ENCODE results near the gene NBPF12. TPM values are rescaled to one million over a fixed set of nuclear protein-coding genes. Genes with fewer than 3 reads are reported as not detected.

The NBPF12 gene, protein sequence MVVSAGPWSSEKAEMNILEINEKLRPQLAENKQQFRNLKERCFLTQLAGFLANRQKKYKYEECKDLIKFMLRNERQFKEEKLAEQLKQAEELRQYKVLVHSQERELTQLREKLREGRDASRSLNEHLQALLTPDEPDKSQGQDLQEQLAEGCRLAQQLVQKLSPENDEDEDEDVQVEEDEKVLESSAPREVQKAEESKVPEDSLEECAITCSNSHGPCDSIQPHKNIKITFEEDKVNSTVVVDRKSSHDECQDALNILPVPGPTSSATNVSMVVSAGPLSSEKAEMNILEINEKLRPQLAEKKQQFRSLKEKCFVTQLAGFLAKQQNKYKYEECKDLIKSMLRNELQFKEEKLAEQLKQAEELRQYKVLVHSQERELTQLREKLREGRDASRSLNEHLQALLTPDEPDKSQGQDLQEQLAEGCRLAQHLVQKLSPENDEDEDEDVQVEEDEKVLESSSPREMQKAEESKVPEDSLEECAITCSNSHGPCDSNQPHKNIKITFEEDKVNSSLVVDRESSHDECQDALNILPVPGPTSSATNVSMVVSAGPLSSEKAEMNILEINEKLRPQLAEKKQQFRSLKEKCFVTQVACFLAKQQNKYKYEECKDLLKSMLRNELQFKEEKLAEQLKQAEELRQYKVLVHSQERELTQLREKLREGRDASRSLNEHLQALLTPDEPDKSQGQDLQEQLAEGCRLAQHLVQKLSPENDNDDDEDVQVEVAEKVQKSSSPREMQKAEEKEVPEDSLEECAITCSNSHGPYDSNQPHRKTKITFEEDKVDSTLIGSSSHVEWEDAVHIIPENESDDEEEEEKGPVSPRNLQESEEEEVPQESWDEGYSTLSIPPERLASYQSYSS (N-terminal part only)
- total RNA-seq, result 14.1 TPM

DNA sequence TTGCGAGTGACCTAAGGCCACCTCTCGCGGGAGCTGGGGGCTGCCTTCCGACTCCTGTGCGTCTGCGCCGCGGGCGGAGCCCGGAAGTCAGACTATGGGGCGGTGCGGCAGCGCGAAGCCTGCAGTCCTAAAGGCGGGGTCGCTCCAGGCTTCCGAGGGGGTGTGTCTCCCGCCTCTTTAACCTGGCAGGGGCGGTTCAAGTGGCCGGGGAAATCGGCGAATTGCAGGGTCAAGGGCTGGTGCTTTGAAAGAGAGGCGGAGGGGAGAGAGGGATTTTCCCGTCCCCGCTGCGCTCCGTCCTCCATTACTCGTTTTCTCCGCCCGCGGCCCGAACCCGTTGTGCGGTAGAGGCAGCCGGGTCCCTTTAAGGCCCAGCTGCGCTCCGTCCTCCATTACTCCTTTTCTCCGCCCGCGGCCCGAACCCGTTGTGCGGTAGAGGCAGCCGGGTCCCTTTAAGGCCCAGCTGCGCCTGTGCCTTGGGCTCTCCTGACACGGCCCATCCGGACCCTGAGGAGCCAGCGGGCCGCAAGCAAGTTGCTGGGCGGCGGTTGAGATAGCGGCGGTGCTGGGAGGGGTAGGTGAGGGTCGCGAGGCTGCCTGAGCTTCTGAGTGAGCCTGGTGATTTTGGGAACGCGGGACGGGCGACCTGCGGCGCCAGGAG, at the start of gene NBPF12:
Gene NBPF12 (plus strand): TSS at position 83 of the 661 bp plus-strand sequence. CDS start 21,820 bp downstream, outside the sequence.

Other genes starting within 250 kb of the NBPF12 start
- gene PRKAB2, start 234.1 kb downstream of the NBPF12 start, total RNA-seq, result 34.1 TPM

Data from diencephalon (tissue), 1 donor.